Measurements from ENCODE around the gene SLC15A5.

DNA sequence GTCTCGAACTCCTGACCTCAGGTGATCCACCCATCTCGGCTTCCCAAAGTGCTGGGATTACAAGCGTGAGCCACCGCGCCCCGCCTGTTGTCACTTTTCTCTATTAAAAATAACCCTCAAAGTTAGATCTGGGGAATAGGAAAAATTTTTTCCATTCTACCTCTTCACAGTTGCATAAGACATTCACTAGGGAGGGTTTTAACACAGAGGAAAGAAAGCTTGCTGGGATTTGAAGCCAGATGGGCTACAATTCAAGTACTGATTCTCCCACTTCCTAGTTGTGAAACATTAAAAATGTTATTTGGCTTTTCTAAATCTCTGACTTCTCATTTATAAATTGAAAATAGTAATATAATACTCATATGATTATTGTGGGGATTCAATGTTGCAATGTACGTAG, 23.3 kb upstream of the SLC15A5 start:
- TF ChIP-seq POLR2A (IDR thresholded peaks at IDR 0.05) (no peak), CTCF (IDR thresholded peaks at IDR 0.05) (no peak)

All from Peyer's patch (tissue), 4 donors.